Vagina (tissue), 2 donors: Measurements from ENCODE around the gene MTURN.
"Not testable (repeated sequence)": the region's sequence is repeated elsewhere in the genome, so short reads cannot be mapped to it uniquely, and the experiment has no call there.

ENCODE experiments used
- POLR2A ChIP-seq, 2 donors: fragments of 450-650 bp; IDR thresholded peaks; one replicate each; pipeline ENCODE4 v1.6.1; 2017; ENCODE audit warnings: antibody characterized with exemption in 2 of 2, mild to moderate bottlenecking in 2 of 2, moderate library complexity in 2 of 2
- POLR2AphosphoS5 ChIP-seq, 2 donors: sonication (generic); formaldehyde crosslinking; IDR thresholded peaks; one replicate each; pipeline ENCODE4 v1.9.0; 2017; ENCODE audit warnings: antibody characterized with exemption in 2 of 2, mild to moderate bottlenecking in 2 of 2, low read depth in 1 of 2; ENCODE audit not compliant: insufficient read depth in 1 of 2

- TF ChIP-seq POLR2A (IDR thresholded peaks at IDR 0.05); POLR2AphosphoS5 (IDR thresholded peaks at IDR 0.05; ENCODE audit: insufficient read depth in 1 of 2, low read depth in 1 of 2): not testable (repeated sequence)
Observed at GRCh38 chr7:30188381-30188780, 53.6 kb downstream of the MTURN start.
